ENCODE results near the gene CRYBA4.
"Not testable (repeated sequence)": the region's sequence is repeated elsewhere in the genome, so short reads cannot be mapped to it uniquely, and the experiment has no call there.

The CRYBA4 gene

GRCh38 chr22:26604368-26604767 lies 17.4 kb upstream of the CRYBA4 start:
- no peak overlapping the region for H3K27ac Mint-ChIP-seq (ENCODE audit: low read depth)
- peaks cover 2% of the 10 kb centered on the region for H3K36me3 Mint-ChIP-seq (ENCODE audit: insufficient read depth)
- H3K4me1 Mint-ChIP-seq: peaks cover 42% of the 10 kb centered on the region
- no peak for DNase-seq (ENCODE audit: low spot score in 2 of 2)
- H3K27me3 Mint-ChIP-seq: no peaks in the 10 kb centered on the region
- no peak for ATAC-seq (replicated peaks; ENCODE audit: extremely low read depth, poor library complexity, severe bottlenecking)
- H3K4me3 Mint-ChIP-seq: no peak overlapping the region
- no peaks in the 10 kb centered on the region for H3K9me3 Mint-ChIP-seq

GRCh38 chr22:26606611-26607010 lies 15.2 kb upstream of the CRYBA4 start:
- H3K4me1 Mint-ChIP-seq: peaks cover 47% of the 10 kb centered on the region
- no peak overlapping the region for H3K27ac Mint-ChIP-seq (ENCODE audit: low read depth)
- H3K36me3 Mint-ChIP-seq (ENCODE audit: insufficient read depth): peaks cover 2% of the 10 kb centered on the region
- DNase-seq (ENCODE audit: low spot score in 2 of 2): no peak
- no peak overlapping the region for H3K4me3 Mint-ChIP-seq
- H3K9me3 Mint-ChIP-seq: no peaks in the 10 kb centered on the region
- no peaks in the 10 kb centered on the region for H3K27me3 Mint-ChIP-seq
- ATAC-seq (replicated peaks; ENCODE audit: extremely low read depth, poor library complexity, severe bottlenecking): no peak

GRCh38 chr22:26608129-26608528 lies 13.6 kb upstream of the CRYBA4 start:
- Mint-ChIP-seq H3K4me3 (no peak overlapping the region), H3K27me3 (no peaks in the 10 kb centered on the region), H3K36me3 (ENCODE audit: insufficient read depth) (peaks cover 2% of the 10 kb centered on the region), H3K4me1 (peaks cover 47% of the 10 kb centered on the region), H3K9me3 (no peaks in the 10 kb centered on the region), H3K27ac (ENCODE audit: low read depth) (no peak overlapping the region)
- no peak for ATAC-seq (replicated peaks; ENCODE audit: extremely low read depth, poor library complexity, severe bottlenecking)
- no peak for DNase-seq (ENCODE audit: low spot score in 2 of 2)

GRCh38 chr22:26609287-26609686 lies 12.5 kb upstream of the CRYBA4 start:
- Mint-ChIP-seq H3K4me3 (no peak overlapping the region), H3K36me3 (ENCODE audit: insufficient read depth) (peaks cover 2% of the 10 kb centered on the region), H3K9me3 (no peaks in the 10 kb centered on the region), H3K4me1 (peaks cover 47% of the 10 kb centered on the region), H3K27ac (ENCODE audit: low read depth) (peak overlapping the region; percentile 0), H3K27me3 (no peaks in the 10 kb centered on the region)
- DNase-seq (ENCODE audit: low spot score in 2 of 2): no peak
- ATAC-seq (replicated peaks; ENCODE audit: extremely low read depth, poor library complexity, severe bottlenecking): no peak

- H3K9me3 Mint-ChIP-seq: no peaks in the 10 kb centered on the region
- H3K27me3 Mint-ChIP-seq: no peaks in the 10 kb centered on the region
- DNase-seq (ENCODE audit: low spot score in 2 of 2) (peak in 1 of 2 donors; percentile 33), ATAC-seq (replicated peaks; ENCODE audit: extremely low read depth, poor library complexity, severe bottlenecking) (peak; percentile 82)
- H3K4me1 Mint-ChIP-seq: peaks cover 39% of the 10 kb centered on the region
- H3K27ac Mint-ChIP-seq (ENCODE audit: low read depth): peak overlapping the region; percentile 0
- H3K4me3 Mint-ChIP-seq: peak overlapping the region; percentile 70
- no peaks in the 10 kb centered on the region for H3K36me3 Mint-ChIP-seq (ENCODE audit: insufficient read depth)
Measured at GRCh38 chr22:26610072-26610958, 11.4 kb upstream of the CRYBA4 start.

- no peaks in the 10 kb centered on the region for H3K27me3 Mint-ChIP-seq
- no peak for ATAC-seq (replicated peaks; ENCODE audit: extremely low read depth, poor library complexity, severe bottlenecking)
- H3K27ac Mint-ChIP-seq (ENCODE audit: low read depth): peak overlapping the region; percentile 0
- DNase-seq (ENCODE audit: low spot score in 2 of 2): no peak
- H3K4me1 Mint-ChIP-seq: peaks cover 39% of the 10 kb centered on the region
- no peaks in the 10 kb centered on the region for H3K9me3 Mint-ChIP-seq
- H3K36me3 Mint-ChIP-seq (ENCODE audit: insufficient read depth): no peaks in the 10 kb centered on the region
- peak overlapping the region; percentile 70 for H3K4me3 Mint-ChIP-seq
Measured at GRCh38 chr22:26610996-26611395, 10.8 kb upstream of the CRYBA4 start.

GRCh38 chr22:26612652-26613051 lies 9.1 kb upstream of the CRYBA4 start:
- Mint-ChIP-seq H3K27me3 (no peaks in the 10 kb centered on the region), H3K4me3 (no peak overlapping the region), H3K4me1 (peaks cover 52% of the 10 kb centered on the region), H3K36me3 (ENCODE audit: insufficient read depth) (no peaks in the 10 kb centered on the region), H3K27ac (ENCODE audit: low read depth) (no peak overlapping the region), H3K9me3 (no peaks in the 10 kb centered on the region)
- no peak for DNase-seq (ENCODE audit: low spot score in 2 of 2)
- ATAC-seq (replicated peaks; ENCODE audit: extremely low read depth, poor library complexity, severe bottlenecking): no peak

- not testable (repeated sequence) for ATAC-seq (replicated peaks; ENCODE audit: extremely low read depth, poor library complexity, severe bottlenecking); H3K27me3 Mint-ChIP-seq
- peaks cover 49% of the 10 kb centered on the region for H3K4me1 Mint-ChIP-seq
Measured at GRCh38 chr22:26613753-26614152, 8.0 kb upstream of the CRYBA4 start.

GRCh38 chr22:26614322-26614721 lies 7.4 kb upstream of the CRYBA4 start:
- no peak for ATAC-seq (replicated peaks; ENCODE audit: extremely low read depth, poor library complexity, severe bottlenecking)
- Mint-ChIP-seq H3K36me3 (ENCODE audit: insufficient read depth) (no peaks in the 10 kb centered on the region), H3K9me3 (no peaks in the 10 kb centered on the region), H3K27me3 (no peaks in the 10 kb centered on the region), H3K4me1 (peaks cover 49% of the 10 kb centered on the region), H3K4me3 (no peak overlapping the region), H3K27ac (ENCODE audit: low read depth) (no peak overlapping the region)
- DNase-seq (ENCODE audit: low spot score in 2 of 2): no peak

More at GRCh38 chr22:26613753-26614152, 8.0 kb upstream of the CRYBA4 start:
- not testable (repeated sequence) for H3K27ac Mint-ChIP-seq (ENCODE audit: low read depth); H3K9me3 Mint-ChIP-seq; H3K36me3 Mint-ChIP-seq (ENCODE audit: insufficient read depth); H3K4me3 Mint-ChIP-seq; DNase-seq (ENCODE audit: low spot score in 2 of 2)

- DNase-seq (ENCODE audit: low spot score in 2 of 2) (no peak), ATAC-seq (replicated peaks; ENCODE audit: extremely low read depth, poor library complexity, severe bottlenecking) (no peak)
- Mint-ChIP-seq H3K9me3 (no peaks in the 10 kb centered on the region), H3K4me3 (no peak overlapping the region), H3K27ac (ENCODE audit: low read depth) (no peak overlapping the region), H3K36me3 (ENCODE audit: insufficient read depth) (no peaks in the 10 kb centered on the region), H3K4me1 (peaks cover 42% of the 10 kb centered on the region), H3K27me3 (no peaks in the 10 kb centered on the region)
Measured at GRCh38 chr22:26615149-26615548, 6.6 kb upstream of the CRYBA4 start.

GRCh38 chr22:26615830-26616435 lies 5.8 kb upstream of the CRYBA4 start:
- no peaks in the 10 kb centered on the region for H3K9me3 Mint-ChIP-seq
- H3K36me3 Mint-ChIP-seq (ENCODE audit: insufficient read depth): no peaks in the 10 kb centered on the region
- peaks cover 34% of the 10 kb centered on the region for H3K4me1 Mint-ChIP-seq
- H3K27me3 Mint-ChIP-seq: no peaks in the 10 kb centered on the region
- DNase-seq (ENCODE audit: low spot score in 2 of 2) (no peak), ATAC-seq (replicated peaks; ENCODE audit: extremely low read depth, poor library complexity, severe bottlenecking) (no peak)
- no peak overlapping the region for H3K27ac Mint-ChIP-seq (ENCODE audit: low read depth)
- H3K4me3 Mint-ChIP-seq: no peak overlapping the region

- peaks cover 34% of the 10 kb centered on the region for H3K4me1 Mint-ChIP-seq
- ATAC-seq (replicated peaks; ENCODE audit: extremely low read depth, poor library complexity, severe bottlenecking) (no peak), DNase-seq (ENCODE audit: low spot score in 2 of 2) (no peak)
- no peak overlapping the region for H3K27ac Mint-ChIP-seq (ENCODE audit: low read depth)
- no peaks in the 10 kb centered on the region for H3K9me3 Mint-ChIP-seq
- no peaks in the 10 kb centered on the region for H3K27me3 Mint-ChIP-seq
- H3K4me3 Mint-ChIP-seq: no peak overlapping the region
- H3K36me3 Mint-ChIP-seq (ENCODE audit: insufficient read depth): no peaks in the 10 kb centered on the region
Measured at GRCh38 chr22:26616650-26617049, 5.1 kb upstream of the CRYBA4 start.
